Mesenteric fat pad (tissue), 1 donor: Measurements from ENCODE around the gene LSAMP. TPM values are rescaled to one million over a fixed set of nuclear protein-coding genes. Genes with fewer than 3 reads are reported as not detected.

Experiments used
- DNase-seq: peaks from one replicate; pipeline ENCODE4 v3.0.0-alpha.2; 2020; ENCODE audit warnings: low spot score
- total RNA-seq: library from RNA; stranded (reverse); fragmentation: NEBNext Ultra II Directional; extraction: Animal tissue kit (Norgen Biotek cat#: 25700); gene quantifications from one replicate; pipeline ENCODE4 v1.2.1, GENCODE V29; 2021
- donor health status: DM: yes; HTN: yes; CAD: no.

LSAMP gene
- total RNA-seq, 1 donor from 2014 or later: 1.7 TPM

DNA sequence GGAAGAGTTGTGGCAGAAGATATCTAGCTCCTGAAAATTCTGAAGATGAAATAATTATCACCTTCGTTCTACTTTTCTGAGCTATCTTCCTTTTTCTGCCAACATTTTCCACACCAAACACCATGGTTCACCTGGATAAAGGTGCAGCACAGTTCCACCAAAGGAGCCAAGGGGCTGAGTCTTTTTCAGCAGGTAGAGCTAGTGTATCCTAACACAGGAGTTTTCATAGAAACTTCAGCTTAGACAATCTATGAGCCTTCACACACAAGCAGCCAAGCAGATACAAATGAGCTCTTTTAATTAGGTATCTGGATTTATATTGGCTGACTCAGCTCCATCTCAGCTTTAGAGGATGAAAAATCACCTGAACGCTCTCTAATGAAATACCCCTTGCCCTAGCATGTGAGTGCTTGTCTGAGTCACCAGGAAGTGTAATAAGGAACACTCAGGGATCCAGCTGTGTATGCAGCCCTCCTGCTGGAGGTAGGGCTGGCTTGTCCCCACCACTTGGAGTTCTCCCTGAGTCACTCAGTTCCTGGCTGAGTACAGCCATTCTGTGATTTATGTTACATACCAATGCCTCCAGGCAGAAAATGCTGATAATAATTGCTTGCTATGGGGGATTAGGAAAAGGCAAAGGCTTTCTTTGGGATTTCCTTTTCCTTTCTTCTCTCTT lies 385.7 kb downstream of the LSAMP start:
- no peak for DNase-seq

DNA sequence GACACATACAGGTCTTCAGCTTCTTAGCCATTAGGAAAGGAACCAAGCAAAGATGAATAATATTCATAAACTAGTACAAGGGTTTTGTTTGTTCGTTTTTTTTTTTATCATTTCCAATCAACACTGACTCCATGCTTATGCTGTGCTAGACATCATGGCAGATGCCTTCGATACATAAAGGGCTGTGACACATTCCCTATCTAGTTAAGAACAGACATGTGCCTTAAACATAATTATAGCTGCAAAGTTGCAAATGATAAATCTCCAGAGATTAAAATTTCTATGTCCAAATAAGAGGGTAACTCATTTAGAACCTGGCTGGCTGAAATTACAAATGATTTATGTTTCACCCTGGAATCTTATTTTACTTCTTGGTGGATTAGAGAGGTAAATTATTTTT lies 386.4 kb downstream of the LSAMP start:
- DNase-seq: no peak

DNA sequence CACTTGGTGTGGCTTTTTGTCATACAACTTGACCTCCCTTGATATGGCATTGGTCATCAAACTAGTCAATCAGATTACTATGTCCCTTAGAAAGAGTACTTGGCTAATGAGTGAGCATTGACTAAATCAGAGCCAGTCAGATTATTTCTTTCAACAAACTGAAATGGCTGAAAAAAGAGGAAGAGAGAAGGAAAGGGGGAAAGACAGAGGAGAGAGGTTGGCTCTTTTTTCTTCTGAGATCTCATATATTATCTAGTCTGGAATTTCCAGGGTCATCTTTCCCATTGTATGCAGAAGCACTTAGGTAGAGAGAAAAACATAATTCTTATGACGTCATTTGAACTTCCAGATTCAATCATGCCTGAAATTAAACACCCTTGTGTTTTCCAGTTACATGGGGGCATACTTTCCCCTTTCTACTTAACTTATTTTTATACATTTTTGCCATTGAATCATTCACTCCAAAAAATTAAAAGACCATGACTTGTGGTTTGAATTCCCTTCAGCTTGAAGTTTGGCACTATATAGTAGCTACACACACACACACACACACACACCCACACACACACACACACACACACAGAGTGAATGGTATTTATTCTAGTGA lies 387.8 kb downstream of the LSAMP start:
- no peak for DNase-seq

DNA sequence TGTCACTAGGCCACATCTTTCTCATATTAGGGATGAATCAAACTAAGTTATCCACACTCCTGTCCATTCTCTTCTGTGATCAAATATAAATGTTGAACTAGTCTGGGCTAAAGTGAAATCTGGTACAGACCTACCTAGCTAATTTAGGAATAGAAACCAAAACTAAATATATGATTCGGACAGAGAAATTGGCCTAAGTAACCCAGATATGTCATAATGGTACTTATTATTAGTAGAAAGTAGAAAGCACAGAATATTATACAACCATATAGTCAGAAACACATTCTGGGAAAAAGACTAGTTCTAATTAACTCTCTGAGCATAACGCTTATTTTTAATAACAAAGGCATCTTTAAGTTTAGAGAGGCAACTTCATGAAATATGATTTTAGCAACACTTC lies 389.0 kb downstream of the LSAMP start:
- no peak for DNase-seq

DNA sequence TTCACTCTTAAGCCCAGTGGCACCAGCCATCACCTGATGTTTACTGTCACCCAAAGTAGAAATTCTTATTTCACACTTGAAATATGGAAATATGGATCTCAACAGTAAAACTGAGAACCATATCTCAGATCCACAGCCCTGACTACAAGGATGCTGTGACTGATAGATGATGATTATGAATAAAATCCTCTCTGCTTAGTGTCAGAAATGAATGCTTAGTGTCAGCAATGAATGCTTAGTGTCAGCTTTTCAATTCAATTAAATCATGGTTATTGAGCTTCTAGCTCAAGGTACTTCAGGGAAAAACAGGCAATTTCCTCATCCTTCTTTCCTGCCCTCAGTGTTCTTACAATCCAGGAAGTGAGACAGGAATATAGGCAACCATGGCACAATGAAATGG lies 392.3 kb downstream of the LSAMP start:
- DNase-seq: no peak

DNA sequence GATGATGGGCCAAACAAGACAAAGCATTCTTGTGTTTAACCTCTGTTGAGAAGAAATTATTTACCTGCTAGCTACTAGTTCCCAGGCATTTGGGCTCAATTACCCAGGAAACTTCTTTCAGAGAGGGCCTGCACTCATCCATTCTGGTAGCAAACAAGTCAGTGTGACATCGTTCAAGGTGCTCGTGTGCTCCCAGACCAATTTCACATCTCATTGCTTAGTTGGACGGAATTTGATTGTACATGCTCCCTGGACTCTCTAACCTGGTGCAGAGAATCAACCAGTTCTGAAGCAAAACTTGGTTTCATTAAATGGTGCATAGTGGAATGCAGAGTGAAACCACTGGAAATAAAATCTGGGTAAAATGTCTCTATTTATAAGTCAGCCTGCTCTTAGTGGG lies 392.7 kb downstream of the LSAMP start:
- no peak for DNase-seq

DNA sequence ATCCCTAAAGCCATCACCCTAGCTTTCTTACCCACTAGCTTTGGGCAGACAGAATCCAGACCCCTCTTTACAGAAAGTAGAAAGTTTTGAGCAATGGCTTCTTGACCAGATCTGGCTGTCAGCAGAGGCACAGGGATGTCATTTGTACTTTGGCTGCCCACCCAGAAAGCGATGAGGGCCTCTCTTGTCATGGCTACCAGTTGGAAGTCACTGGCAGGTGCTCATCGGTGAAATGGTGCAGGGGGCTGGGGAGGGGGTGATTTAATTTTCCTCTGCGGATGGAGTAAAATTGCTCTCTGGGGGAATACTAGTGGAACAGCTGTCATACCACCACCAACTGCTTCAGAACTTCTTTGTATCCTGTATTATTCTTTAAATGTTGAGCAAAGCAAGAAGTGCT lies 393.7 kb downstream of the LSAMP start:
- no peak for DNase-seq

DNA sequence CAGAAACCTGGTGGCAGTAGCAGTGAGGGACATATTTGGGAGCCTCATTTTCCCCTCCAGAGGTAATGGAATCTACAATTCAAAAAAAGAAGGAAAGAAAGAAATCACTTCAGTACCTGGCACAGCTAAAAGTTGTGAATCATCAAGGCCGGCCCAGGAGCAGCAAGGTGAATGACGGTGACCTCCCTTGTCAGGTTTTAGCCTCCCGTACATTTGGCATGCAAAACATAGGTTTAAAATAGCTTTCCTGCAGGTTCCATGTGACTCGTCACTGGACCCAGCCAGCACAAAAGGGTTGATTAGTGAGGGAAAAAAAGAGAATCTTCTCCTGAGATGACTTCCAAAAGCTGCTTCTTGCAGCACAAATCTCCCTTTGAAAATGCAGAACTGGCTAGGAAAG lies 394.2 kb downstream of the LSAMP start:
- DNase-seq: no peak

DNA sequence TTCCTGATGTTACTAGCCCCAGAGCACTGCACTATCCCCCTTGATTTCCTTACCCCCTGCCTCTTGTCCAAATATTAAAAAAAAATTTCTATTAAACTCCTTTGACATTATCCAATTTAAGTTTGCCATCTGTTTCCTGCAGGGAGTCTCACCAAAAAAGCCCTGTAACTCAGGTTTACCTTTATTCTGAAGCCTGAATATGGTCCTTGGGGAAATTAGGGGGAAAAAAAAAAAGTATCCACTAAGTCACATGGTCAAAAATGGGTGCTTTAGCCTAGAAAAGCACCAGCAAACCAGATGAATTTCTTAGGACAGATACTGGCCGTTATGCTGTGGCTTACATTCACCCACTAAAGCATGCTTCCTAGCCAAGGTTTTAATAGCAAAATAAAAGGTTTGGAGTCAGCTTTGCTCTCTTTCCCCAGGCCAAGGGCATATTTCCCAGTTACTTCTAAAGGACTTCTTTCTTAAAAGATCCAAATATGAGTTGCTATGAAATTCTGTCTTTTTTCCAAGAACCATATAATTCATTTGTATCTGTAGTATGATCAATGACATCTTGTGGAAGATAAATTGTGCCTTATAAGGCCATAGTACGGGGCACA lies 394.9 kb downstream of the LSAMP start:
- no peak for DNase-seq

DNA sequence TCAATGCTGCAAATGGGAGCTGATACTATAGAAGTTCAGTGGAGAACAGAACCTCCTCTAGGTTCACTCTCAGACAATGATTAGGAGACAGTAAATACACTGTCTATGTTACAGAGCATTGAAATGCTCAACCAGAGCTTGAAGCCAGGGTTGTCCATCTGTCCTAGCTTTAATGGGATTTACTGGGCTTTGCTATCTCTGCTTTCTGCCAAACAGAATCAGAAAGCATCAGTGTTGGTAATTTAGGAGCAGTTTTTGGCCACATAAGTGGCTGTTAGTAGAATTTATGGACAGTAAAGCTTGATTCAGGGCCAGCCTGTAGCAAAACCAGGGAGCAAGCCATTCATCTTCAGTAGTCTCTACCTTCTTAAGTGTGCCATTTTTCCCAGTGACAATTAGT lies 396.3 kb downstream of the LSAMP start:
- DNase-seq: no peak

DNA sequence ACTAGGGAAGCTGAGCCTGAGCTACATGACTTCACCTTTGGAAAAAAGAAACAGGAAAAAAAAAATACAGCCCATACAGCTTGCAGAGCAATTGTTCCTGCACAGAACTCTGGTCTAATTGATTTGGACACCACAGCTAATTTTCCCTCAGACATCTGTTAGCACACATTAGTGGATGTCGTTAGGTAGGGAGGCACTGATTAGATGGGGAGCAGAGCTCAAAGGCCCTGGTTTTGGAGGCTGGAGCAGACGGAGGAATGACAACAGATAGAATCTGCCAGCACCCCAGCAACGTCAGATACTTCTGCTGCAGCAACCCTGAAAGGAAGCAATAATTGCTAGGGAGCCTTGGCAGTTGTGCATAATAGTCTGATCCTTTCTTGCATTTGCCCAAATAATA lies 398.9 kb downstream of the LSAMP start:
- no peak for DNase-seq

DNA sequence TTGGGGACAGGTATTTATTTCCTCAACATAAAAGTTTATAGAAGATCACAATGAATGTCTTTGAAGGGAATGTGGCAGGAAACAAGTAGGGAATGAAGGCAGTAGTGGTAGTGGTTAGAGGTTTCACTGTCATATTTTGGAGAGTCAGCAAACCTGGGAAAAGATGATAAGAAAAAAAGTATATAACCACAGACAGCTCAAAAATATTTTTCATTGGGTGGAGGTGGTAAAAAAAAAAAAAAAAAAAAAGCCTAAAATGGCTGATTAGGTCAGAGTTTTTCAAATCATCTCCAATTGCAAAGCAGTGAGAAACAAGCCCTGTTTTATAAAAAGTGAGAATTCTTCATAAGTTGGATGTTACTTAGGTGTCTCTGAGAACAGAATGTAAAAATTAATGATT lies 400.0 kb downstream of the LSAMP start:
- DNase-seq: no peak

DNA sequence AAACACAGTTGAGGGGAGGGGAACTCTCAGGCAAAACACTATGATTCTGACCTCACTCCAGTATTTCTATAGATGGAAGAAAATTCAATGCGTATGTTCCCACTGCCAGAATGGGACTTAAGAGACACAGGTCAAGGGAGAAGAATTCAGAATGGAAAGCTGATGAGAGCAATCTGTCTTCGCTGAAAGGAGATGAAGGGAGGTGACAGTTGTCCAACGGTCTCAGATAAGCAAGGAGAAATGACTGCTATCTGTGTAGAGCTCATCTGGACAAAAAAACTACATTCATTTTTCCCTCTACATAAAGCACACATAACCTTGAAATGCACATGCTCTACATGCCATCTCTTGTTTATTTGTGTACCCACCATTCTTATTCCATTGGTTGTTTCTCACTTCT lies 405.1 kb downstream of the LSAMP start:
- no peak for DNase-seq

DNA sequence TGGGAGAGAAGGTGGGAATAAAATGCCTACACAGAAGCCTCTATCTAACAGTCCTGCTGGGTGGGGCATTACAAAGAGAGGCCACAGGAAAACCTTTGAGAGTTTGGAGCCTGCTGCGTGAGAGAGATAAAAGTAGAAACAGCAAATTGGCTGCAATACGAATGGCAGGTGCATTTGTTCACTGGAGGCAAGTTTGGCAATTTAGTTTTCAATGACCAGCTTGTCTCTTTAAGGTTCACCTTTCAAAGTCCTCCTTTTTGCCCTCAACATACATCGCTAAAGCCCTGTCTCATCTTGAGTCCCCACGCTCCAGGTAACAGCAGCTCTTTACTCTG lies 405.7 kb downstream of the LSAMP start:
- no peak for DNase-seq

DNA sequence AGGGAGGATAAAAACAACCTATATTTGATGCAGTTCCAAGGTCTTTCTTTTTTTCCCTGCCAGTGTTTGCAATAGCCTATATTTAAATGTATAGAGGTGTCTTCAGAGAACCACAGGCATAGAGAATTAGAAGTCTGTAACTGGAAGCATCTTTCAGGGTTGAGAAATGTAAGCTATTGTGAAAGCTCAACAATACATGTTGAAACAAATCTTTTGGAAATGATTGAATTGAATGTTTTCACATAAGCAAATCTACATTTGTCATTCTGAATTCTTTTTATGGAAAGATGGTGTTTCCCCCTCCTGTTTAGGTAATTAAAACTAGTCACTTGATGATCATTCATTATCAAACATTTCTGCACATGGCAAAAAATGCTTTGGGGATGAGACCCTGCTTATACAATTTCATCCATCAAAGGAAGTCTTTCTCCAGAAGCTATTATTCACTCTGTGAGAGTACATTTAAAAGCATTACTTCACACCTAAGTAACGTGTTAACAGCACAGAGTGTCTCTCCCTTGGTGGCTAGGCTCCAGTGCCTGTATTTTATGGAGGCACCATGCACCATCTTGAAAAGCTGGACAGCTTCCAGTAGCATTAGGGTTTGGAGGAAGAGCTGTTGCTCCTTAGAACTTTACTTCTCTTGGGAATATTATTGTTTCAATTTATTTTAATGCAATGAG lies 406.2 kb downstream of the LSAMP start:
- DNase-seq: no peak

DNA sequence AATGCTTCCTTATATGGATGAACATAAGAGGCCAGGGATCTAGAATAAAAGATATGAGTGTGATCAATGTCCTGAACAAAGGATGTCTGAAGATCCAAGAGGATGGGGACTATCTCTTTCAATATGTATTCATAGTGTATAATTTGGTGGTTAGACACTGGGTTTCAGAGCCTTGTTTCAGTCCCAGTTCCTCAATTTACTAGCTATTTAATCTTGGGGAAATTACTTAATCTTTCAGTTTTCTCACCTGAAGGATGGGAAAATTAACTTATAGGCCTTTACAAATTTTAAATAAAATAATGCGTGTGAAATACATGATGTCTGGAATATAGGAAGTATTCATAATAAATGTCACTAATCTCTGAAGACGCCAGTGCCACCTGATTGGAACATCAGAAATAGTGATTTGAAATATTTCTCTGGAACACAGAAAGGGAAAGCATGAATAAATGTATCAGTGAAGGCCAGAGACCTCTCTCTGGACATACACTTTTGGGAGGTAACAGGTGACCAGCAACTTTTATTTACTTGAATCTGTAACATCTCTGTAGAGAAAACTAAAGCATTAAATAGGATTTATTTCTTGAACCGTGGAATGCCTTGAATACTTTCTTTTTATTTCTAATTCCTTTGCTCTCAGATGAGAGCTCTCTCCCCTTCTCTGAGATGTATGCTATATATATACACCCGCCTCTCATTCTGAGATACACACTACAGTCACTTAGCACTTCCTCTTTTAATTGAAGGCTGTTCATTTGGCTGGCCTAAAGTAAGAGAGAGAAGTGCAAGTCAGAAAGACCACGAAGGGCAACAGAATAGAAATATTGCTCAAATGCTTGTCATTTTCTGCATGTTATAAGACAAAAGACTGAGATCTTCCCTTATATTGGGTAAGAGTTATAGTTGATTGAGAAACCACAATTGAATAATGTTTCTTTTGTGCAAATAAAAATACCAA lies 407.1 kb downstream of the LSAMP start:
- no peak for DNase-seq

DNA sequence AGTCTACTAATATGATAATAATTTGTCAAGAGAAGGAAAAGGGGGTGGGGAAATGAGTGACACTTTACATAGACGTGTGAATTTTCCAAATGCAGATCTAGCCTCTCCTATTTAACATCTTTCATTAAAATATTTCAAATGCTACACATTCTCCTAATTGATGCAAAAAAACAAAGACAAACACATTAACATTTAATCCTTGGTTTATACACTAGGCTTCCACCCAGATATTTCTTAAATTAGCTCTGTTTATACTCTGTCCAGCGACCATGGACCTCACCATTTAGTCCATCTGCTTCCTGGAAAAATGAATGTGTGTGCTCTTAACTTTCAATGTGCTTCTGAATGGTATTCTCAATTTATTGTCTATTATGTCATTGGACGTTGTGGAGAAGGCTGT lies 409.9 kb downstream of the LSAMP start:
- no peak for DNase-seq

DNA sequence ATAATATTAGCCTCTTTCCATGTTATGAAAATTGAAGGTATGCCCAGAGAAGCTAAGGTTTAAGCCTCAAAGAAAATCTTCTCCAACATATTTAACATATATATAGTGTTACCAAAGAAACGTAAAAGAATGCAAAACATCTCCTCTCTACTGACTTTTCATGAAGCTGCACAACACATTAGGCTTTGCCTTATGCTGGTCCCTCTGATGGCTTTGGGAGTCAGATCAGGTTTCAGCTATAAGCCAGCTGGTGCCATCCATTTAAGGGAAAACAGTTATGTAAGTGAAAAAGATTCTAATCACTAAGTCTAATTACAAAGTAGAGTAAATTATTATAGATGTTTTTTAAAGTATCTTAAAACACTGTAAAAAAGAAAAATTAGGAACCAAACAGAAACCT lies 410.5 kb downstream of the LSAMP start:
- no peak for DNase-seq

DNA sequence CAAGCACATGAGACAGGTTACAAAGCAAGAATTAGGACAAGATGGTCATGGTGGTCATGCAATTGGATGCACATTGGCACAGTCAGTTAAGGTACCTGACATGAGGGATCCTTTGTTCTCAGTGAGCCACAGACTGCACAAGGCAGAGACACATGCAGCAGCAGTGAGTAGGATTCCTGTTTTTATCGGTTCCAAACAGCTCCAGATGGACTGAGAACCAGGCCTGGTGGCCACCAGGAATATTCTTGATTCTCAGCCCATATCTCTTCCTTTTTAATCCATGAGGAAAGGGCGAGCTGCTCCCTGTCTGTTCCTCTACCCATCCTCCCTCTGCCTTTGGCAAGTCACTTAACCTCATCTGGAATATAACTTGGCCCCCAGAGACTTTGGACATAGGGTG lies 411.2 kb downstream of the LSAMP start:
- DNase-seq: no peak

DNA sequence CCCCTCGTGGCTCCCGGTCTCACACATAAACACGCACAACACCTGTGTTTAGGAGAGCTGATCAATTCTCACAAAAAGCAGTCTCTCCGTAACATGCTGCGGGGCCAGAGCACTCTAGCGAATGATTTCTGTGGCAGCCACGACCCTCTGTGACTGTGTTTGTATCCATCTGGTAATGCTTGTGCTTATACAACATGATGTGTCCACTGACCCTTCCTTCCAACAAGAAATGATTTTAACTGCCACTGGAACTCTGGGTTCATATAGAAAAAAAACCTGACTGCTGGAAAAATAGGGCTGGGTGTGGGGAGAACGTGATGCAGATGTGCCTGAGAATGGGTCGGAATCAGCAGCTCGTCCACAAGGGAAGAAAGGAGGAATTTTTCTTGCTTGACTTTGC lies 411.8 kb downstream of the LSAMP start:
- no peak for DNase-seq

DNA sequence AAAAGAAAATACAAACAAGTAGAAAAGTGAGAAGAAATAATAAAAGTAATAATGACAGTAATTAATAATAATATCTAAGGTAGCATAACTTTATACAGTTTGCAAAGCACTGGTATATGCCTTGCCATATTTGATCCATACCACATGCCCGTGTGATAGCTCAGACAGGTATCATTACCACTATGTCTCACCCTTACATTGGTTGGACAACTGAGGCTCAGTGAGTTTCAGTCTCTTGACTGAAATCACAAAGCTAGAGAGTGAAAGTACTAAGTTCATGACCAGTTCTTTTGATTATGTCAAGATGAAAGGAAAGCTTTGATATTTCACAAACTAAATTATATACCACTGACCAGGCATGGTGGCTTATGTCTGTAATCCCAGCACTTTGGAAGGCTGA lies 413.1 kb downstream of the LSAMP start:
- DNase-seq: no peak
